Thoracic aorta (tissue), 2 donors: ENCODE data around the gene THBD. TPM values are rescaled to one million over a fixed set of nuclear protein-coding genes. Genes with fewer than 3 reads are reported as not detected.

Experiments
- ATAC-seq: fragments of 150-250 bp; one replicate; pipeline ENCODE4 v1.8.0; 2017; ENCODE audit warnings: low read depth; ENCODE audit not compliant: insufficient number of reproducible peaks, low FRiP score
- DNase-seq: peaks from one replicate; pipeline ENCODE4 v3.0.0-alpha.2; 2020; ENCODE audit warnings: low spot score
- H3K27ac ChIP-seq, 2 donors: fragments of 200-600 bp; sonication (generic); 1 replicate in 1 of 2; 2 replicates in 1 of 2; pipeline ENCODE4 v1.5.1; 2016; ENCODE audit warnings: mild to moderate bottlenecking in 2 of 2, moderate library complexity in 2 of 2
- H3K27me3 ChIP-seq: fragments of 200-600 bp; sonication (generic); replicated peaks from 2 replicates; pipeline ENCODE4 v1.6.0; 2016; ENCODE audit warnings: mild to moderate bottlenecking; ENCODE audit not compliant: insufficient read depth
- H3K36me3 ChIP-seq: fragments of 200-600 bp; sonication (generic); one replicate; pipeline ENCODE4 v1.5.1; 2016
- H3K4me1 ChIP-seq, 2 donors: fragments of 200-600 bp; sonication (generic); 1 replicate in 1 of 2; 2 replicates in 1 of 2; pipeline versions ENCODE4 v1.5.1 to v1.6.0; 2016; ENCODE audit warnings: low read depth in 2 of 2, mild to moderate bottlenecking in 1 of 2; ENCODE audit not compliant: control insufficient read depth in 1 of 2
- H3K4me3 ChIP-seq: fragments of 200-600 bp; sonication (generic); 2 replicates; pipeline ENCODE4 v1.5.1; 2016; ENCODE audit warnings: mild to moderate bottlenecking
- H3K9me3 ChIP-seq: fragments of 200-600 bp; sonication (generic); 2 replicates; pipeline ENCODE4 v1.5.1; 2016
- total RNA-seq, 2 donors: library from RNA; depleted of rRNA; stranded (reverse); fragments of >200 nt; gene quantifications; one replicate each; pipeline versions ENCODE4 v1.1.0 to v1.2.3, GENCODE V29; 2016
- TF ChIP-seq, protein P1 (sequence below): fragments of 200-600 bp; sonication (generic); IDR thresholded peaks from one replicate; pipeline ENCODE4 v1.5.1; 2019; ENCODE audit warnings: antibody characterized with exemption

The THBD gene
- total RNA-seq, 2 donors from 2014 or later, result 106 to 266 TPM

DNA sequence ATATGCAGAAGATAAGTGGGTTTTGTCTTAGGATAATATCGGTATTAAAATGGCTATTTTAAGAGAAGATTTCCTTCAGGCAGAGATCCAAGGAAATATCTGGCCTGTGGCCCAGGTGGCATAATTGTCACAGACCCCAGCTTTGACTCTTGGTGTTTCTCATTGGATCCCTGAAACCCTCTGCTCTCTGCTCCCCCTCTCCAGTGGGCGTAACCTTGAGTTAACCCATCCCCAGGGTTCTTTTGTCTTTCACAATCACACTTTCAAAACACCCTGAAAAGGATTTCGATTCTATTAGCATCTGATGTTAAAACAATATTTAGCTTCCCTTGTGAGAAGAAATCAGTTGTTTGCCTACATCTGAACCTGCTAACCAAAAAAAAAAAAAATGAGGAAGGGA lies 7.2 kb downstream of the THBD start:
- ATAC-seq, result no peak
- Histone ChIP-seq H3K9me3 (no peaks in the 10 kb centered on the region), H3K27me3 (no peaks in the 10 kb centered on the region), H3K36me3 (no peaks in the 10 kb centered on the region), H3K4me3 (no peak overlapping the region), H3K4me1 (peaks cover 12 to 22% of the 10 kb centered on the region in 2 donors), H3K27ac (no peak overlapping the region)
- DNase-seq, result no peak
- TF ChIP-seq, protein P1, sequence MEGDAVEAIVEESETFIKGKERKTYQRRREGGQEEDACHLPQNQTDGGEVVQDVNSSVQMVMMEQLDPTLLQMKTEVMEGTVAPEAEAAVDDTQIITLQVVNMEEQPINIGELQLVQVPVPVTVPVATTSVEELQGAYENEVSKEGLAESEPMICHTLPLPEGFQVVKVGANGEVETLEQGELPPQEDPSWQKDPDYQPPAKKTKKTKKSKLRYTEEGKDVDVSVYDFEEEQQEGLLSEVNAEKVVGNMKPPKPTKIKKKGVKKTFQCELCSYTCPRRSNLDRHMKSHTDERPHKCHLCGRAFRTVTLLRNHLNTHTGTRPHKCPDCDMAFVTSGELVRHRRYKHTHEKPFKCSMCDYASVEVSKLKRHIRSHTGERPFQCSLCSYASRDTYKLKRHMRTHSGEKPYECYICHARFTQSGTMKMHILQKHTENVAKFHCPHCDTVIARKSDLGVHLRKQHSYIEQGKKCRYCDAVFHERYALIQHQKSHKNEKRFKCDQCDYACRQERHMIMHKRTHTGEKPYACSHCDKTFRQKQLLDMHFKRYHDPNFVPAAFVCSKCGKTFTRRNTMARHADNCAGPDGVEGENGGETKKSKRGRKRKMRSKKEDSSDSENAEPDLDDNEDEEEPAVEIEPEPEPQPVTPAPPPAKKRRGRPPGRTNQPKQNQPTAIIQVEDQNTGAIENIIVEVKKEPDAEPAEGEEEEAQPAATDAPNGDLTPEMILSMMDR, result no peak

DNA sequence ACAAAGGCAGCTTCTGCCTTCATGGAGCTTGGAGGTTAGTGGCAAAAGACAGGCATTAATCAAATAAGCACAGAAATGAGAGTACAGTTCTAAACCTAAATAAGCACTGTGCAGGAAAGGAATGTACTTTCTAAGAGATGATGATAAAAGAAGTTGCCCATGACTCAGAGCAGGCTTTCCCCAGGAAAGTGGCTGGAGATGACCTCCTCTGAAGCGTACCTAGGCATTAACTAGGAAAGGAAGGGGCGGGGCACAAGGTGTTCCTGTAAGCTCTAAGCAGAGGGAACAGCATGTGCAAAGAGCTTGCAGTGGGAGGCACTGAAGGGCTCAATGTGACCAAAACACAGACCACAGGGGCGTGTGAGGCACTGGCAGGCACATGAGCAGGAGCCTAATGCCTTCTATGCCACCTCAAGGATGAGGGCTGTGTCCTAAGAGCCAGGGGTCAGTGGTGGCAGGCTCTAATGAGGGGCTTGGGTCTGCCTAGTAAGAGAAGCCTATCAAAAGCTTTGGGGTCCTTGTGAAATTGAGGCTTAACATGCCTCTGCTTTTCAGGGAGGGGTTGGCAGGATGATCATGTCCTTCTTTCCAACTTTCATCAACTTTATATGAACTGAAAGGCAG lies 9.5 kb downstream of the THBD start:
- H3K36me3 ChIP-seq, result no peaks in the 10 kb centered on the region
- no peak overlapping the region for H3K27ac ChIP-seq
- TF ChIP-seq, protein P1, result no peak
- H3K27me3 ChIP-seq, result no peaks in the 10 kb centered on the region
- peaks cover 0 to under 1% of the 10 kb centered on the region in 2 donors for H3K4me1 ChIP-seq
- ATAC-seq, result no peak
- no peaks in the 10 kb centered on the region for H3K9me3 ChIP-seq
- no peak for DNase-seq
- H3K4me3 ChIP-seq, result no peak overlapping the region

DNA sequence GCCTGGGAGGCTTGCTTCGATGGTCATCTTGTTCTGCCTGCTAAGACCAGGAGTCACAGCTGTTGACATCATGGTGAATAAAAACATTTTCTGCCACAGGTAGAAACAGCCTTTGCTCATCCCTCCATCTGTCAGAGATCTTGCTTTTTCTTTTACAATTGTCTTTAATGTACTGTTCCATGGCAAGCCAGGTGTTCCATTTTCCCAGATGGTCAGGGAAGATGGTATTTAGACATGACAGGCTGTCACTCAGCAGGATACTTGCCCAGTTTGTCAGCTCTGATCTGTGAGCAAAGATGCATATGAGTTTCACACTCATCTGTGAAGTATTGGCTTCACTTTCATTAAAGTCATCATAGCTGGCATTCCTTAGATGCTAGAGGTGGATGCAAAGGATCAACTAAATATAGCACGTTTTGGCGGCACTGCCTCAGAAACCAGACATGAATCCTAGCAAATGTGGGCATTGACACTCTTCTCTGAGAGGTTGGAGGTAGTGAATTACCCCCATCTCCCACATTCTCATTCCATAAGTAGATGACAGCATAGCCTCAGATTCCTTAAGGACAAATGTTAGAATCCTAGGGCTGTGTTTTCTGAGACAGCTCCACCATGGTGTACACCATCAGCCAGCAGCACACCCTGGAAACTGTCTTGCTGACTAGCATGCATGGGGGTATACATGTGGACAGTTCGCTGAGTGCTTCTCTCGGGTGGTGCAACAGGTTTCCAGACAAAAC lies 10.2 kb downstream of the THBD start:
- H3K9me3 ChIP-seq, result no peaks in the 10 kb centered on the region
- no peaks in the 10 kb centered on the region for H3K4me1 ChIP-seq
- H3K4me3 ChIP-seq, result no peak overlapping the region
- no peak overlapping the region for H3K27ac ChIP-seq
- no peaks in the 10 kb centered on the region for H3K36me3 ChIP-seq
- ATAC-seq (no peak), DNase-seq (no peak)
- TF ChIP-seq, protein P1, result no peak
- H3K27me3 ChIP-seq, result no peaks in the 10 kb centered on the region

DNA sequence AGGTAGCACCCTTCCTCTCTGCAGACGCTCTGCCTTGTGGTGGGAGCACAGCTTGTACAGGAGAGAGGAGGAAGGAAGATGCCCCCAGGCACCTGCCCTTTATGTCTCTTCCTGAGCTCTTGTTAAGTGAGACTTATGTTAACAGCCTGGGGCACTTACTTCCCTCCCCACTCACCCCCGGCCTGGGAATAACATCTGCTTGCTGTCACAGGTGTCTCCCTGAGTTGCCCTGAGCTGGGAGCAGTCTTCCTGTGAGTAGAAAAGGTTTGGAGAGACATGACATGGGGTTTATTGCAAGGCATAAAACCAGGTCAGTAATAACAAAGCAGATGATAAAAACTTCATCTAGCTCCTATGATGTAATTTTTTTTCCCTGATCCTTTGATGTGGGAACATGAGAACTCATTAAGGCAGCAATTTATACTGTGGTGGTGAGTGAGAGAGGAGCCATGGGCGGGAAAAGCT lies 12.4 kb downstream of the THBD start:
- no peaks in the 10 kb centered on the region for H3K4me1 ChIP-seq
- H3K27me3 ChIP-seq, result no peaks in the 10 kb centered on the region
- H3K27ac ChIP-seq, result no peak overlapping the region
- DNase-seq (no peak), ATAC-seq (no peak)
- H3K4me3 ChIP-seq, result no peak overlapping the region
- no peaks in the 10 kb centered on the region for H3K36me3 ChIP-seq
- TF ChIP-seq, protein P1, result no peak
- no peaks in the 10 kb centered on the region for H3K9me3 ChIP-seq

DNA sequence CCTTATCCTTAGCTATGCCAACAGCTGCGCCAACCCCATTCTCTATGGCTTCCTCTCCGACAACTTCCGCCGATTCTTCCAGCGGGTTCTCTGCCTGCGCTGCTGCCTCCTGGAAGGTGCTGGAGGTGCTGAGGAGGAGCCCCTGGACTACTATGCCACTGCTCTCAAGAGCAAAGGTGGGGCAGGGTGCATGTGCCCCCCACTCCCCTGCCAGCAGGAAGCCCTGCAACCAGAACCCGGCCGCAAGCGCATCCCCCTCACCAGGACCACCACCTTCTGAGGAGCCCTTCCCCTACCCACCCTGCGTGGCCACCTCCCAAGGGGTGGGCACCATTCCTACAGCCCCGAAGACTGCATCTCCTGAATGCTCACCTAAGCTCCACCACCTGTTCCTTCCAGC lies 13.1 kb downstream of the THBD start:
- no peaks in the 10 kb centered on the region for H3K4me1 ChIP-seq
- H3K27me3 ChIP-seq, result no peaks in the 10 kb centered on the region
- no peak for DNase-seq
- no peak for ATAC-seq
- H3K9me3 ChIP-seq, result no peaks in the 10 kb centered on the region
- H3K27ac ChIP-seq, result no peak overlapping the region
- no peak overlapping the region for H3K4me3 ChIP-seq
- H3K36me3 ChIP-seq, result no peaks in the 10 kb centered on the region
- TF ChIP-seq, protein P1, result no peak
